A673 (cell line): ENCODE results near the gene CHN1. TPM values are rescaled to one million over a fixed set of nuclear protein-coding genes. Genes with fewer than 3 reads are reported as not detected.

ENCODE experiments used
- BruUV-seq: library from RNA; stranded (reverse); fragments of 400-500 nt; replicated peaks from 2 replicates; lab custom pipeline; 2021; lab: Mats Ljungman, UMichigan
- CTCF ChIA-PET: fragments of 300-600 bp; sonication (Branson Sonifier 250); formaldehyde crosslinking; loops from one replicate; lab custom pipeline; 2022; ENCODE audit warnings: antibody characterized with exemption; lab: Charles Lee
- POLR2A ChIA-PET: fragments of 300-600 bp; sonication (Branson Sonifier 250); formaldehyde crosslinking; loops from one replicate; lab custom pipeline; 2022; ENCODE audit warnings: antibody characterized with exemption; ENCODE audit not compliant: low non-redundant PET; lab: Charles Lee
- DNase-seq: peaks from one replicate; pipeline ENCODE4 v3.0.0-alpha.2; 2015; ENCODE audit warnings: low spot score
- H3K27ac ChIP-seq: fragments of 200-600 bp; sonication (generic); 2 replicates; pipeline ENCODE4 v1.5.1; 2016; ENCODE audit warnings: mixed run types, low read depth, mild to moderate bottlenecking, mixed read lengths, antibody characterized with exemption, low read length; ENCODE audit not compliant: poor library complexity, severe bottlenecking
- H3K27me3 ChIP-seq: fragments of 200-600 bp; sonication (generic); replicated peaks from 2 replicates; pipeline ENCODE4 v1.6.1; 2017; ENCODE audit warnings: mixed run types, low read depth, mild to moderate bottlenecking, mixed read lengths, antibody characterized with exemption, low read length; ENCODE audit not compliant: insufficient read depth, poor library complexity
- H3K36me3 ChIP-seq: fragments of 200-600 bp; sonication (generic); 2 replicates; pipeline ENCODE4 v1.6.1; 2016; ENCODE audit warnings: mixed run types, mild to moderate bottlenecking, mixed read lengths, antibody characterized with exemption, low read length; ENCODE audit not compliant: insufficient read depth, poor library complexity, severe bottlenecking
- H3K4me1 ChIP-seq: fragments of 200-600 bp; sonication (generic); 2 replicates; pipeline ENCODE4 v1.6.1; 2017; ENCODE audit warnings: mixed run types, mild to moderate bottlenecking, mixed read lengths, antibody characterized with exemption, low read length; ENCODE audit not compliant: insufficient read depth, poor library complexity, severe bottlenecking
- H3K4me3 ChIP-seq: fragments of 200-600 bp; sonication (generic); 2 replicates; pipeline ENCODE4 v1.5.1; 2016; ENCODE audit warnings: low read depth, mixed run types, mild to moderate bottlenecking, mixed read lengths, low read length; ENCODE audit not compliant: poor library complexity, severe bottlenecking
- H3K9me3 ChIP-seq: fragments of 200-600 bp; sonication (generic); 2 replicates; pipeline ENCODE4 v1.6.1; 2016; ENCODE audit warnings: mixed run types, low read depth, mild to moderate bottlenecking, mixed read lengths, antibody characterized with exemption, low read length; ENCODE audit not compliant: poor library complexity, severe bottlenecking
- EZH2 ChIP-seq: fragments of 200-600 bp; sonication (generic); IDR thresholded peaks from 2 replicates; pipeline ENCODE4 v1.6.1; 2017; ENCODE audit warnings: borderline replicate concordance, low read depth, mild to moderate bottlenecking, mixed read lengths, antibody characterized with exemption, low read length; ENCODE audit not compliant: poor library complexity, severe bottlenecking
- intact Hi-C: fragments of 100-400 bp; cut with micrococcal nuclease; formaldehyde crosslinking; loops from one replicate; pipeline ENCODE4 v1.10.0; 2022; ENCODE audit not compliant: unreplicated experiment
- total RNA-seq: library from RNA; stranded (reverse); gene quantifications from 2 replicates; pipeline ENCODE4 v1.2.3, GENCODE V29; 2021
- TF ChIP-seq, protein P1 (sequence below): fragments of 300-800, 200-600 bp; sonication (generic); conservative IDR thresholded peaks from 2 replicates; pipeline ENCODE4 v1.5.1; 2017; ENCODE audit warnings: low read depth, mild to moderate bottlenecking, antibody characterized with exemption, low read length, moderate library complexity, mixed read lengths

CHN1 gene
- total RNA-seq, 1 experiment from 2014 or later = 11.3 TPM

DNA sequence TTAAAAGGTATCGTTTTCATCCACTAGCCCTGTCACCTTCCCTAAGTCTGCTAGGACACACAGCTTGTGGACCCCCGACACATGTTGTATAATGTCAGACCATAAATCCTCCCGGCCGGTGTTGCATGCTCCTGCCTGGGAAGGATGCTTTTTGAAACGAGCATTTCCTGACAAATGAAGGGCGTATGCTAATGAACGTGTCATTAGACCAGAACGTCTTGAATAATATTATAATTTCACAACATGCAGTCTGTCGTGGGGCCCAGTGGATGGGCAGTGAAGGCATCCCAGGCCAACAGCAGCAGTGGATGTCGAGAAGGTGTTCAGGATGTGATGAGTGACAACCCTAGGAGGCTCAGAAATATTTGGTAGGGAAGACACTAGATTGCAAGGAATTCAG is 248.4 kb downstream of the CHN1 start:
- no peak for TF ChIP-seq EZH2
- TF ChIP-seq, protein P1, sequence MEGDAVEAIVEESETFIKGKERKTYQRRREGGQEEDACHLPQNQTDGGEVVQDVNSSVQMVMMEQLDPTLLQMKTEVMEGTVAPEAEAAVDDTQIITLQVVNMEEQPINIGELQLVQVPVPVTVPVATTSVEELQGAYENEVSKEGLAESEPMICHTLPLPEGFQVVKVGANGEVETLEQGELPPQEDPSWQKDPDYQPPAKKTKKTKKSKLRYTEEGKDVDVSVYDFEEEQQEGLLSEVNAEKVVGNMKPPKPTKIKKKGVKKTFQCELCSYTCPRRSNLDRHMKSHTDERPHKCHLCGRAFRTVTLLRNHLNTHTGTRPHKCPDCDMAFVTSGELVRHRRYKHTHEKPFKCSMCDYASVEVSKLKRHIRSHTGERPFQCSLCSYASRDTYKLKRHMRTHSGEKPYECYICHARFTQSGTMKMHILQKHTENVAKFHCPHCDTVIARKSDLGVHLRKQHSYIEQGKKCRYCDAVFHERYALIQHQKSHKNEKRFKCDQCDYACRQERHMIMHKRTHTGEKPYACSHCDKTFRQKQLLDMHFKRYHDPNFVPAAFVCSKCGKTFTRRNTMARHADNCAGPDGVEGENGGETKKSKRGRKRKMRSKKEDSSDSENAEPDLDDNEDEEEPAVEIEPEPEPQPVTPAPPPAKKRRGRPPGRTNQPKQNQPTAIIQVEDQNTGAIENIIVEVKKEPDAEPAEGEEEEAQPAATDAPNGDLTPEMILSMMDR = no peak
- no peaks in the 10 kb centered on the region for H3K4me1 ChIP-seq
- no peak for DNase-seq
- no peak overlapping the region for H3K27ac ChIP-seq
- H3K36me3 ChIP-seq = no peaks in the 10 kb centered on the region
- no peaks in the 10 kb centered on the region for H3K27me3 ChIP-seq
- POLR2A ChIA-PET = no interaction called here
- BruUV-seq = no TSS peak
- CTCF ChIA-PET = no interaction called here
- H3K4me3 ChIP-seq = no peak overlapping the region
- no peaks in the 10 kb centered on the region for H3K9me3 ChIP-seq
- intact Hi-C loops = no loop called here

DNA sequence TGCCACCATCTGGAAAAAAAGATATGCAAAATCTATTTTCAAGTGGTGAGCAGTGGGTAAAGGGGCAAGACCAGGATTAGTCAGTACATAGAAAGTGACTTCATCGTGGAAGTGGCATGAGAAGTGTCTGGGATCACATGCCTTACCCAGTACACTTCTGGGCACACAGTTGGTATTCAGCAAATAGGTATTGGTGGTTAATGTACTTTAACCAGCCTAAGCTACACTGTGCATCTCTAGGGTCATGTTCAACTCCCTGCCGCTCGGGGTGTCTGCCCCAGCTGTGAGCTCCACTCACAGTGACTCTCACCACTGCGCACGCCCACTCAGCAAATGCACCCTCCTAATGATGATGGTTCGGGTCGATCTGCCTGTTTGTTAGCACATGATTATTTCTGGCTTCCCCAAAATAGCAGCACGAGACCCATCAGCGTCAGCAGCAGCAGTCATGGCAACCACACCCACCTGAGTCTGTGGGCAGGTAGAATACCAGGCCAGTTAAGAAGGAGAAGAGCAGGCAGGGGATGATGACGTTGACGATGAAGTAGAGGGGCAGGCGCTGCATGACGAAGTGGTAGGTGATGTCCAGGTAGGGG is 252.0 kb downstream of the CHN1 start:
- no peak for DNase-seq
- Histone ChIP-seq H3K36me3 (no peaks in the 10 kb centered on the region), H3K27me3 (no peaks in the 10 kb centered on the region), H3K9me3 (no peaks in the 10 kb centered on the region), H3K27ac (no peak overlapping the region), H3K4me3 (no peak overlapping the region), H3K4me1 (no peaks in the 10 kb centered on the region)
- ChIA-PET POLR2A (no interaction called here), CTCF (interaction anchor here (0.6 kb wide), 1 partner anchor 18 kb away, joined by 3 read pairs; no protein-coding TSS in a partner anchor)
- TF ChIP-seq, protein P1 = no peak
- no peak for TF ChIP-seq EZH2
- no TSS peak for BruUV-seq
- intact Hi-C loops = no loop called here

DNA sequence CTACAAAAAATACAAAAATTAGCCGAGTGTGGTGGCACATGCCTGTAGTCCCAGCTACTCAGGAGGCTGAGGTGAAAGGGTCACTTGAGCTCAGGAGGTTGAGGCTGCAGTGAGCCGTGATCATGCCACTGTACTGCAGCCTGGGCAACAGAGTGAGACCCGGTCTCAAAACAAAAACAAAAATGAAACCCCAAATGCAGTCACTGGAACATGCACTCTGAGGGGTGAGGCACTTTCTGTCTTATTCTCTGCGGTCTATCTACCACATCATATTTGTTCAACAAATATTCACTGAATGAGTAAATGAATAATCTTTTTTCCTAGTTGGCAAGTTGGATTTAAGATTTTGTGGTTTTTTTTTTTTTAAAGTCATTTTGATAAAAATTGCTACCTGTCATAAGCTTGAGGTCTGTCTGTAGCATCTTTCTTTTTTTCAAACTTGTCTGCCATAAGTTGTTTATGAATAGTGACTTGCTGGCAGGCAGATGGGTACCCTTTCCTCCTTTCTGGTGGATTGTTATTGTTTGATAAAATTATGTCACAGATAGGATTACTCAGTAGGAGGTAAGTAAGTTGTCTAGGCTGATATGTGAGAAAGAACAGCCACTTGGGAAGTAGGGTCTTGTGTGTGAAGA is 252.7 kb downstream of the CHN1 start:
- ChIA-PET POLR2A (no interaction called here), CTCF (interaction anchor here (0.6 kb wide), 1 partner anchor 19 kb away, joined by 3 read pairs; no protein-coding TSS in a partner anchor)

More for the DNA sequence above, 252.7 kb downstream of the CHN1 start:
- Histone ChIP-seq H3K4me3 (no peak overlapping the region), H3K27me3 (peaks cover 2% of the 10 kb centered on the region), H3K36me3 (no peaks in the 10 kb centered on the region), H3K4me1 (no peaks in the 10 kb centered on the region), H3K9me3 (no peaks in the 10 kb centered on the region), H3K27ac (no peak overlapping the region)
- intact Hi-C loops = no loop called here
- DNase-seq = no peak
- BruUV-seq = no TSS peak
- no peak for TF ChIP-seq EZH2
- TF ChIP-seq, protein P1 = no peak
